Measurements from ENCODE around the gene LMO7. TPM values are rescaled to one million over a fixed set of nuclear protein-coding genes. Genes with fewer than 3 reads are reported as not detected.

LMO7 gene
- total and polyA plus RNA-seq, 2 of the 13 experiments (the other 11 are each of a cell fraction or from before 2014, with no cell fraction given): 34.0 to 121 TPM

DNA sequence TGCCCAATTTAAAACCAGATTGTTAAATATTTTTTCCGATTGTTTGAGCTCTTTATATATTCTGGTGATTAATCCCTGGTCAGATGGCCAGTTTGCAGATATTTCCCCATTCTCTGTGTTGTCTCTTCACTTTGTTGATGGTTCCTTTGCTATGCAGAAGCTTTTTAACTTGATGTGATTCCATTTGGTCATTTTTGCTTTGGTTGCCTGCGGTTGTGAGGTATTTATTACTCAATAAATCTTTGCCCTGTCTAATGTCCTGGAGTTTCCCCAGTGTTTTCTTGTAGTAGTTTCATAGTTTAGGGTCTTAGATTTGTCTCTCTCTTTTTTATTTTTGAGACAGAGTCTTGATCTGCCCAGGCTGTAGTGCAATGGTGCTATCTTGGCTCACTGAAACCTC, 23.8 kb upstream of the LMO7 start:
- no peak overlapping the region for H3K4me2 ChIP-seq (ENCODE audit: low read depth, low read length)
- H3K27me3 ChIP-seq (ENCODE audit: control insufficient read depth in 1 of 2, insufficient read depth in 2 of 2, low read length in 2 of 2): no peaks in the 10 kb centered on the region
- H4K20me1 ChIP-seq (ENCODE audit: insufficient read depth, low read length): no peaks in the 10 kb centered on the region
- ATAC-seq (no peak), FAIRE-seq (no peak), DNase-seq (ENCODE audit: low spot score) (no peak)
- no peaks in the 10 kb centered on the region for H3K9me3 ChIP-seq (ENCODE audit: low read length)
- TF ChIP-seq HDAC1 (CRISPR knock-in tag; IDR thresholded peaks at IDR 0.05) (no peak), ZNF589 (CRISPR knock-in tag; conservative IDR thresholded peaks at IDR 0.05) (no peak), ZNF782 (CRISPR knock-in tag; IDR thresholded peaks at IDR 0.05; ENCODE audit: borderline replicate concordance) (no peak), ZSCAN12 (CRISPR knock-in tag; IDR thresholded peaks at IDR 0.05) (no peak), SMYD3 (CRISPR knock-in tag; IDR thresholded peaks at IDR 0.05) (no peak), LBX2 (CRISPR knock-in tag; IDR thresholded peaks at IDR 0.05; ENCODE audit: borderline replicate concordance) (no peak), CBFB (CRISPR knock-in tag; IDR thresholded peaks at IDR 0.05) (no peak), TAF1 (CRISPR knock-in tag; IDR thresholded peaks at IDR 0.05) (no peak), U2AF2 (IDR thresholded peaks at IDR 0.05; ENCODE audit: low read depth, low read length) (no peak), SYNCRIP (IDR thresholded peaks at IDR 0.05; ENCODE audit: insufficient read depth, low read depth, low read length) (no peak), ZSCAN22 (CRISPR knock-in tag; IDR thresholded peaks at IDR 0.05) (no peak), ZNF75D (CRISPR knock-in tag; IDR thresholded peaks at IDR 0.05; ENCODE audit: borderline replicate concordance) (no peak), ARID2 (CRISPR knock-in tag; IDR thresholded peaks at IDR 0.05; ENCODE audit: borderline replicate concordance) (no peak), GATAD1 (CRISPR knock-in tag; IDR thresholded peaks at IDR 0.05) (no peak)
- H3K36me3 ChIP-seq (replicated peaks in 1 of 2; ENCODE audit: control insufficient read depth in 1 of 2, insufficient read depth in 2 of 2, low read length in 2 of 2): no peaks in the 10 kb centered on the region
- H3K9ac ChIP-seq (ENCODE audit: insufficient read depth, low read depth, low read length): no peak overlapping the region
- intact Hi-C loops (cut with micrococcal nuclease; ENCODE audit: unreplicated experiment): no loop called here
- no peak overlapping the region for H3K4me3 ChIP-seq (replicated peaks in 1 of 3; ENCODE audit: insufficient read depth in 1 of 3, low read depth in 2 of 3, low read length in 3 of 3)
- no peaks in the 10 kb centered on the region for H3K79me2 ChIP-seq (ENCODE audit: insufficient read depth, low read length)
- H3K4me1 ChIP-seq (ENCODE audit: insufficient read depth, low read length): no peaks in the 10 kb centered on the region; the same call in 1 of the 2 replicates
- no peak overlapping the region for H3K27ac ChIP-seq (ENCODE audit: extremely low read length, insufficient read depth, low read length)
- ChIA-PET CTCF (ENCODE audit: low intra/inter-chr PET ratio, low total read pairs) (no interaction called here), POLR2A (no interaction called here)
- H2AFZ ChIP-seq (ENCODE audit: low read length): no peak overlapping the region
- 93% methylated on average over 2 of the region's 2 CpGs for WGBS (ENCODE audit: low lambda C conversion rate)
- in situ Hi-C loops (cut with HindIII; ENCODE audit: extremely low pct_ligation_motif_present, low pct_unique_long_range_greater_than_20kb): no loop called here
- no TSS peak for BruUV-seq (replicated peaks)

Measured in HepG2 (cell line).